SU-DHL-6 (cell line): Measurements from ENCODE around the gene MT1G.

Experiments used
- H2AFZ ChIP-seq: fragments of 200-600 bp; sonication (generic); 2 replicates; pipeline ENCODE4 v1.6.1; 2014; ENCODE audit warnings: low read depth, mild to moderate bottlenecking, moderate library complexity, mixed read lengths, antibody characterized with exemption, low read length; ENCODE audit not compliant: severe bottlenecking
- H3F3A ChIP-seq: fragments of 200-600 bp; shearing (Covaris generic); 2 replicates; pipeline ENCODE4 v1.6.0; 2016; ENCODE audit warnings: antibody characterized with exemption, mild to moderate bottlenecking; ENCODE audit not compliant: insufficient read depth
- H3K27ac ChIP-seq: fragments of 200-600 bp; sonication (generic); 2 replicates; pipeline ENCODE4 v1.5.1; 2016; ENCODE audit warnings: low read depth, mild to moderate bottlenecking, low read length, moderate library complexity, mixed read lengths
- H3K27me3 ChIP-seq: fragments of 200-600 bp; sonication (generic), shearing (Covaris generic); 2 replicates; pipeline ENCODE4 v1.6.0; 2014; ENCODE audit warnings: mild to moderate bottlenecking, low read length
- H3K36me3 ChIP-seq: fragments of 200-600 bp; sonication (generic); 2 replicates; pipeline ENCODE4 v1.6.1; 2014; ENCODE audit warnings: mild to moderate bottlenecking, low read length, mixed read lengths
- H3K4me2 ChIP-seq: fragments of 300-600, 200-600 bp; shearing (Covaris generic), sonication (generic); 2 replicates; pipeline ENCODE4 v1.6.0; 2014; ENCODE audit warnings: low read length, low read depth, mild to moderate bottlenecking; ENCODE audit not compliant: poor library complexity, severe bottlenecking
- H3K4me3 ChIP-seq: fragments of 200-600 bp; sonication (generic); 2 replicates; pipeline ENCODE4 v1.5.1; 2014; ENCODE audit warnings: antibody characterized with exemption, low read length, mild to moderate bottlenecking, mixed read lengths; ENCODE audit not compliant: insufficient read depth, poor library complexity, severe bottlenecking
- H3K79me2 ChIP-seq: fragments of 200-600 bp; sonication (generic); 2 replicates; pipeline ENCODE4 v1.6.1; 2014; ENCODE audit warnings: mild to moderate bottlenecking, low read length, moderate library complexity; ENCODE audit not compliant: insufficient read depth
- H3K9ac ChIP-seq: fragments of 200-600 bp; sonication (generic); 2 replicates; pipeline ENCODE4 v1.7.0; 2014; ENCODE audit warnings: mild to moderate bottlenecking, low read length
- H3K9me2 ChIP-seq: fragments of 200-600 bp; sonication (generic); replicated peaks from 2 replicates; pipeline ENCODE4 v1.6.1; 2014; ENCODE audit warnings: low read length; ENCODE audit not compliant: insufficient read depth
- H3K9me3 ChIP-seq: fragments of 200-600 bp; sonication (generic); 2 replicates; pipeline ENCODE4 v1.6.1; 2014; ENCODE audit warnings: low read length, mixed read lengths; ENCODE audit not compliant: insufficient read depth
- H4K20me1 ChIP-seq: fragments of 200-600 bp; sonication (generic); 2 replicates; pipeline ENCODE4 v1.6.1; 2014; ENCODE audit warnings: low read depth, mild to moderate bottlenecking, antibody characterized with exemption, low read length, moderate library complexity, mixed read lengths
- CTCF ChIP-seq: fragments of 200-600 bp; sonication (generic); IDR thresholded peaks from one replicate; pipeline ENCODE4 v1.5.1; 2017; ENCODE audit warnings: antibody characterized with exemption, mild to moderate bottlenecking, low read length, moderate library complexity; ENCODE audit not compliant: insufficient read depth, poor library complexity, severe bottlenecking
- EZH2phosphoT487 ChIP-seq: fragments of 200-600 bp; sonication (generic), shearing (Covaris generic); conservative IDR thresholded peaks from 2 replicates; pipeline ENCODE4 v1.6.1; 2018; ENCODE audit warnings: mild to moderate bottlenecking, antibody characterized with exemption, low read length, moderate library complexity, mixed read lengths

Gene MT1G

DNA sequence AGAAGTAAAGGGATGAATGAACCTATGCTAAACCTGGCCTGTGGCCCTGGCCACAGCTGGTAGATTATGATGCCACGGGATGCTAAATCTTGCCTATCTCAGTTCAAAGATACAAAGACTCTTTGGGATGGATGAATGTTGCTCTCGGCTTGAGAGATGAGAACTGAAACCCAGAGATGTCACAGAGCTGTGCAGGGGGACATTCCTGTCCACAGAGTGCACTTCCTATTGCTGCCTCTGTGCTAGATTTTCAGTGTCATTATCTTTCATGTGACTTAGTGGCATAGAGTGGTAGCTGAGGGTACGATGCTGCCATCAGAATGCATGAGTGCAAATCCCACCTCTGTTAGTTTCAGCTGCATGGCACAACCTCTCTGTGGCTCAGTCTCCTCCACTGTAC lies 37.7 kb downstream of the MT1G start:
- Histone ChIP-seq H3K9me3 (no peaks in the 10 kb centered on the region), H3K27ac (no peak overlapping the region), H3K9ac (no peak overlapping the region), H4K20me1 (no peaks in the 10 kb centered on the region), H3K27me3 (no peaks in the 10 kb centered on the region), H3K4me3 (no peak overlapping the region), H3K9me2 (no peaks in the 10 kb centered on the region), H3K79me2 (no peaks in the 10 kb centered on the region), H3K4me2 (no peak overlapping the region), H2AFZ (no peak overlapping the region), H3F3A (no peaks in the 10 kb centered on the region), H3K36me3 (no peaks in the 10 kb centered on the region)
- TF ChIP-seq CTCF = no peak
- TF ChIP-seq EZH2phosphoT487 = no peak

GRCh38 chr16:56629531-56629930 lies 38.3 kb downstream of the MT1G start:
- Histone ChIP-seq H3K9ac (no peak overlapping the region), H3F3A (no peaks in the 10 kb centered on the region), H3K4me3 (no peak overlapping the region), H2AFZ (no peak overlapping the region), H3K9me2 (no peaks in the 10 kb centered on the region), H3K36me3 (no peaks in the 10 kb centered on the region), H3K79me2 (no peaks in the 10 kb centered on the region), H3K9me3 (no peaks in the 10 kb centered on the region), H4K20me1 (no peaks in the 10 kb centered on the region), H3K27me3 (no peaks in the 10 kb centered on the region), H3K27ac (no peak overlapping the region), H3K4me2 (no peak overlapping the region)
- TF ChIP-seq CTCF (no peak), EZH2phosphoT487 (no peak)

DNA sequence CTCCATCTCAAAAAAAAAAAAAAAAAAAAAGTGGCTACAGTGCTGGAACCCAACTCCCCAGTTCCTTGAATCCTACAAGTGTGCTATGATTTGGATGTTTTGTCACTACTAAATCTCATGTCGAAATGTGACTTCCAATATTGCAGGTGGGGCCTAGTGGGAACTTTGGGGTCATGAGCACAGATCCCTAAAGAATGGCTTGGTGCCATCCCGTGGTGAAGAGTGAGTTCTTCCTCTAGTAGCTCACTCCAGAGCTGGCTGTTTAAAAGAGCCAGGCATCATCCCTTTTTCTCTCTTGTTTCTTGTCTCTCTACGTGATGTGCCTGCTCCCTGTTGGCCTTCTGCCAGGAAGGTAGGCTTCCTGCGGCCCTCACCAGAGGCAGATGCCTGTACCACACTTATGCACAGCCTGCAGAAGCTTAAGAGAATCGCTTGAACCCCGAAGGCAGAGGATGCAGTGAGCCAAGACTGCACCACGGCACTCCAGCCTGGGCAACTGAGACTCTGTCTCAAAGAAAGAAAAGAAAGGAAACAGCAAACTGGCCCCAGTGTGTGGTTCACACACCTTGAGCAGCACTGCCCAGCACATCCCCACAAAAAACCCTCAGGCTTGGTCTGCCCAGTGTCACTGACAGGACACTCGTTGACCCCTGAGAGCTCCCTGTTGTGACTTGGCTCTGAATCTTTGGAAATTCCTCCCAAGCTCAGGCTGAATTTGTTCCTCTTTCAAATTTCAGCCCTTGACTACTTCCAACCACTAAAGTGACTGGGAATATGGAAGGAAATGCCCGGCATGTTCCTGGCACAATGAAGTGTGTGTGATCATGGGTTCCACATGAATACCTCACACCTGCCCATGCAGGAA lies 39.1 kb downstream of the MT1G start:
- Histone ChIP-seq H3K4me3 (no peak overlapping the region), H4K20me1 (no peaks in the 10 kb centered on the region), H3K9me3 (no peaks in the 10 kb centered on the region), H2AFZ (no peak overlapping the region), H3K27me3 (no peaks in the 10 kb centered on the region), H3K36me3 (no peaks in the 10 kb centered on the region), H3K79me2 (no peaks in the 10 kb centered on the region), H3K9ac (no peak overlapping the region), H3K4me2 (no peak overlapping the region), H3K27ac (no peak overlapping the region), H3F3A (no peaks in the 10 kb centered on the region), H3K9me2 (no peaks in the 10 kb centered on the region)
- TF ChIP-seq EZH2phosphoT487 (no peak), CTCF (no peak)
